Ureter (tissue), 1 donor: ENCODE data around the gene EP400. TPM values are rescaled to one million over a fixed set of nuclear protein-coding genes. Genes with fewer than 3 reads are reported as not detected.

Experiments
- DNase-seq: peaks from one replicate; pipeline ENCODE4 v3.0.0-alpha.2; 2020; ENCODE audit warnings: low spot score
- total RNA-seq: library from RNA; stranded (reverse); gene quantifications from one replicate; pipeline ENCODE4 v1.2.4, GENCODE V29; 2023
- donor health status: DM: yes; HTN: yes; CAD: no.

EP400 gene
- total RNA-seq, 1 donor from 2014 or later, result 71.8 TPM

DNA sequence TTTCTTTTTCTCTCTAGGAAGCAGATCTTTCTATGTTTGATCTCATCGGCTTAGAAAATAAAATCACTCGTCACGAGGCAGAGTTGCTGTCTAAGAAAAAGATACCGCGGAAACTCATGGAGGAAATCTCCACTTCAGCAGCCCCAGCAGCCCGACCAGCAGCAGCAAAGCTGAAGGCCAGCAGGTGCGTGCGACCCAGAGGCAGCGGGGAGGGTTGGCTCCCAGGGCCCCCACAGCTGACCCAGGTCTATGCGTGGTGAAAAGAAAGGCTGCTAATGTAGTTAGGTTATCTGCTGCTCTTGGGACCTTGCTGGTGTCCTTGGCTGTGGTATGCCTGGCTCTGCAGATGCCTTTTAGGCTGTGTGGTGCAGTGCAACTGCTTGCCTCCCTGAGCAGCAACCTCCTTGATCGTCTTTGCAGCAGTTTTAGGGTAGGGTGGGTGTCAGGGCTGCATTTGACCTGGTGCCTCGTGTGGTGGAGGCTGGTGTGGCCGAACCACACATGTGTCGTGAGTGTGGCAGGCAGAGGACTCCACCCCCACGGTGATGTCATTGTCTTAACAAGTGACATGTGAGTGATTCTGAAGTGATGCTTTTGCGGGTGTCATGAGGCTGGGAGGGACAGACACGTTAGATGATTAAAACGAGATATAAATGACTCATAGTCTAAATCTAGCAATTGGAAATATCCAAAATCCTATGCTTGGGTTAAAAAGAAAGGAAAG, 68.6 kb downstream of the EP400 start:
- DNase-seq, result no peak

DNA sequence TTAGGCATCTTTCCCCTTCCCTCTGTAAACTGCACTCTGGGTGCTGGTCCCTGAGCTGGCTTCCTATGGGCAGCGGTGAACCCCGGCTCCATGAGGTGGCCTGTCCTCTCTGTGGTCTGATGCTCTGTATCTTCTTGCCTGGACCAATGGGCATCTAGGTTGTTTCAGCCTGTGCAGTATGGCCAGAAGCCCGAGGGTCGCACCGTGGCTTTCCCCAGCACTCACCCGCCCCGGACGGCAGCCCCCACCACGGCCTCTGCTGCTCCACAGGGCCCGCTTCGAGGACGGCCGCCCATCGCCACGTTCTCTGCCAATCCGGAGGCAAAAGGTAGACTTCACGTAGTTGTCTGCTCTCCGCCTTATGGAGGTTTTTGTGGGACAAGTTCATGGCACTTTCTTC, 70.1 kb downstream of the EP400 start:
- no peak for DNase-seq

DNA sequence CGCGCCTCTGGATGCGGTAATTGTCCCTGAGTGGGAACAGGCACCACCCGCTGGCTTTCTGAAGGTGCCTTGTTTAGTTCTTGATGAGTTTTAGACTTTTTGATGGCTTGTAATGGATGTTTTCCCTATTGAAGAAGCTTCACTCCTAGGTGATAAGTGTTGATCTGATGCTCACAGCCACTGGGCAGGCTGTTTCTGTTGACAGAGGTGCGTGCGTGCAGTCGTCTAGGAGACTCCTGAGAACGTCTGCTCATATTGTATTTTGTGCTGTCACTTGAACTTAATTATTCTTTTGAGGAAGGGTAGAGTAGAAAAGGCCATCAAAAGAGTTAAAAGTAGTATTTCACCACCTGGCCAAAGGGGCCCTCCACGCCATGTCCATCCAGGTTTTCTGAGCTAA, 70.5 kb downstream of the EP400 start:
- no peak for DNase-seq

DNA sequence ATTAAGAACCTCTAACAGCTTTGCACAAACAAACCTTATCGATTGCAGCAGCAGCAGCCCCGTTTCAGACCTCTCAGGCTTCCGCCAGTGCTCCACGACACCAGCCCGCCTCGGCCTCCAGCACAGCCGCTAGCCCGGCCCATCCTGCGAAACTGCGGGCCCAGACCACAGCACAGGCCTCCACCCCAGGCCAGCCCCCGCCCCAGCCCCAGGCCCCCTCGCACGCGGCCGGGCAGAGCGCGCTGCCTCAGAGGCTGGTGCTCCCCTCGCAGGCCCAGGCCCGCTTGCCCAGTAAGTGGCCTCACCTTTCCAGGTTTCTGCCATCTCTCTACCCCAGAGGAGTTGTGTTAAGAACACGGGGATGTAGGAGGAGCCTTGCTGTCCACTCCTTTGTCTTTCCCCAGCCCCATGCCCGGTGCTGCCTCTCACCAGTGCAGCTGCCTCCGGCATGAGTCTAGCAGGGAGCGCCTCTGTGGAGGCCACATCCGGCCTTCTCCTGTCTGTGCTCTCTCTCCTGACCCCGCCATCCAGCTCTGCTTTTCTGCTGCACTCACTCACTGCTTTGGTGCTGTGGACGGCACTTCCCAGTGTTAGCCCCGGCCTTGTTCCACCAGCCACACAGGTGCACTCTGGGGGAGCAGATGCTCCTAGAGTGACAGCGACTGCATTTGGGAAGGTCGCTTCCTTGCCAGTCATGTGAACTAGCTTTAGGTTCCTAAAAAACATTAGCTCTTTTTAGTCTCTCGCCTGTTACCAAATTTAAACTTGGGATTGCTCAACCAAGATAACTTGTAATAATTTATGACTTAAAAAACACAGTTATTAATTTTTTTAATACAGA, 71.5 kb downstream of the EP400 start:
- DNase-seq, result no peak

DNA sequence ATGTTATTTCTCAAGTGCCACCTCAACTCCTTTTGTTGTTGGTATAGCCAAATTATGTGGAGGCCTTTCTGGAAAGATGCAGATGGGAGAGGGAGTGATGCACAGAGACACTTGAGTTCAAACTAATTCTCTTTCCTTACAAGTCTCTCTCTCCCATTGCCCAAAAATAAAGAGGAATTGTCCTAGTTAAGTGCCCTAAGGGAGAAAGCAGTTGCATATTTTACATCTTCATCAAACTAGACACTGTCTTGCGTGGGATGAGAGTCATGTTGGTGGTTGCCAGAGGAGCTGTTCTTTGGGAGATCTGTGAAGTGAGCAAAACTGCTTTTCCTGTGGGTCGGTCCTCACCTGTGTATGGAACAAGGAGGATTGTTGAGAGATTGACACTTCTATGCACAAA, 72.2 kb downstream of the EP400 start:
- no peak for DNase-seq

DNA sequence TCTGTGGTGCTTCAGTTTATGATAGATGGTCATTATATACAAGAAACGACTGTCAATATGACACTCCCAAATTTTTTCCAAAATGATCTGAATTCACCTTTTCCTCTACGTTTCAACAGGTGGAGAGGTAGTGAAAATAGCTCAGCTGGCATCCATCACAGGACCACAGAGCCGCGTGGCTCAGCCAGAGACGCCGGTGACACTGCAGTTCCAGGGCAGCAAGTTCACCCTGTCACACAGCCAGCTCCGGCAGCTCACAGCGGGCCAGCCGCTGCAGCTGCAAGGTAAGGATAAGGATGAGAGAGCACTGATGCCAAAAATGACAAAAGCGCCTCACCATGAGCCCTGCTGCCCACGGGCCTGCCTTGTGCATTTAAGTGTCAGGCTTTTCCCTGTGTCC, 73.9 kb downstream of the EP400 start:
- DNase-seq, result no peak

DNA sequence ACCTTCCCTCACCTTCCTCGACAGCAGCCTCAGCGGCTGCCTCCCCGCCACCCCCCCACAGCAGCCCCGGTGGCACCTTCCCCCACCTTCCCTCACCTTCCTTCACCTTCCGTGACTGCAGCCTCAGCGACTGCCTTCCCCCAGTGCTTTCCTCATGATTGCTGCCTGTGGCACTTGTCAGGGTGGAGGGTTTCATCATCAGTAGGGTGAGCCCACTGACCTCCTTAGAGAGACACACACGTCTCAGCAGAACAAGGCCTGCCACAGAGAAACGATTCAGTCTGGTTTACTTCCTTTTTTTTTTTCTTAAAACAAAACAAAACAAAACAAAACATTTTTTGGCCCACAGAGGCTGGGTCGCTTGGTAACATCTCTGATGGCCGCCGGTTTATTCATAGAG, 75.0 kb downstream of the EP400 start:
- DNase-seq, result no peak

DNA sequence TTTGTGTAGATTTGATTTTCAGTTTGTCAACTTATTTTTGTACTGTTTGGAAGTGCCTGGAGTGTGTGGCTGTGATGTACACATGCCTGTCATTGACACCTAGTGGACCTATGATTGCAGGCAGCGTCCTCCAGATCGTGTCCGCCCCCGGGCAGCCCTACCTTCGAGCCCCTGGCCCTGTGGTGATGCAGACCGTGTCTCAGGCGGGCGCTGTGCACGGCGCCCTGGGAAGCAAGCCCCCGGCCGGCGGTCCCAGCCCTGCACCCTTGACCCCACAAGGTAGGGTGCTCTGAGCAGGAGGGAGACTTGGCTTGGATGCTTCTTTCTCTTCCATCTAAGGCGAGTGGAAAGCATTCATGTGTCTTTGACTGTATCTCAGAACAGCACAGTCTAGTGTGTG, 75.8 kb downstream of the EP400 start:
- DNase-seq, result no peak

DNA sequence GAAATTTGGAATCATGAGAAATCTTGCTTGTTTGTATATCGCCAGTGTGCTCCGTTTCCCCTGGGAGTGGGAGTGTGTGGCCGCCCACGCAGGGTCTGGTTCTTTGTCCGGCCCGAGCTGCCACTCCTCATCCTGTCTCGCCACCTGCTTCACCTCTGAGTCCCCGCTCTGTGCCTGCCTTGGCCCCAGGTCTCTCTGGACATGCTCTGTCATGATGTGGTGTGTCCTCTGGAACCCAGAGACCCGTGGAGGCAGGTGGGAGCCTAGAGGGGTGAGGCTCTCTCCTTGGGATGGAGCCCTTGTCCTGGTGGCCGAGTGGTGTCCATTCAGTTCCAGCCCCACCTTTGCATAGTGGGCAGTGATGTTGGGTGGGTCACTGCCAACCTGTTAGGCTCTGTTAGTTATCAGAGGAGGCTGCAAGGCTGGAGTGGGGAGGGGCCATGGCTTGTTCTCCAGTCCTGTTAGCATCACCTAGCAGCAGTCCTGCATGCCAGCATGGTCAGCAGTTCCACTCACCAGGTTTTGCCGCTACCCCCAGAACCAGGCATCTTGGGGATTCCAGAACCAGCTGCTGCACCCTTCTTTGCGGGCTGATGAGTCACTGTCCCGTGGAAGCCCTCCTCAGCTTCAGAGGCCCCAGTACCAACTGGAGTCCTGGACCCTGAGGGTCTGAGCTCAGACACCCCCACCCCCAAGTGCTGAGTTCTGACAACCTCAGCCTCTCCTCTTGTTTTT, 76.5 kb downstream of the EP400 start:
- no peak for DNase-seq

DNA sequence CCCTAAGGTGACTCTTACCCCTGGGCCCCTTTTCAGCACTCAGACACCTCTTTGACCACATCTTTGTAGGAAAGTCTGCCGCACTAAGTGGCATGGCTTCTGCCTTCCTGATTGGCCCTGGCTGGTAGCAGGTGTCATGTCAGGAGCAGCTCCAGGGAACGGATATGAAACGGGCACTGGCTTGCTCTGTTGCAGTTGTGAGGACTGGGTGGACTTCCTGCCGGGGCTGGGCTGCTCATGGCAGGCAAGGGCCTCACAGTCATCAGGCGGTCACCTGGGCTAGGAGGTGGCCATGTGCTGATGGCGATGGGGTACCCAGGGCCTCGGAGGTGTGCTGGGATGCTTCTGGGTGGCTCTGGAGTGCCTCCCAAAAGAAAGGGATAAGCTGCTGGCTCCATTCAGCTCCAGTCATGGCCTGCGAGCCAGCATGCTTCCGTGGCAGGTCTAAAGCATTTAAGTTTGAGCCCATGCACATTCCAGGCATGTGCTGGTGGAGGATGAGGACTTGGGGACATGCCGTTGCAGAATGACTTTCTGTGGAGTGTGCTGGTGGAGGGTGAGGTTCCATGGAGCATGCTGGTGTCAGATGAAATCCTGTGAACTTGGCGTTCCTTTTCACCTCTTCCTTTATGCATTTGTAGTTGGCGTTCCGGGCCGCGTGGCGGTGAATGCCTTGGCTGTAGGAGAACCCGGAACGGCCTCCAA, 77.2 kb downstream of the EP400 start:
- no peak for DNase-seq

DNA sequence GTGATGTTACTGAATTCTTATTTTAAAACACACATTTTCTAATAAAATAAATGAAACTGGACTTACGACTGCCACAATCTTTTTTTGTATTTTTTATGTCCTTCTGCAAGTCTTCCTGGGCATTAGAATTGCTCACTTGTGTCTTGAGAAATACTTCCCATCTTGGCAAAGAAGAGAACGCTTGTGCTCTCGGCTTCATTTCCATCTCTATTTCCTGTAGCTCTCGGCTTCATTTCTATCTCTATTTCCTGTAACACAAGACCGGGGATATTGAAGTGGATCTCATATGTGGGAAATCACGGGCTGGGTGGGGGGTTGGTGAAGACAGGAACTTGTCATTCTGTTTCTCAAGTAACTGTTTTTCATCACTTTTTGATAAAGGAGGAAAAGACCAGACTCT, 77.9 kb downstream of the EP400 start:
- DNase-seq, result no peak

DNA sequence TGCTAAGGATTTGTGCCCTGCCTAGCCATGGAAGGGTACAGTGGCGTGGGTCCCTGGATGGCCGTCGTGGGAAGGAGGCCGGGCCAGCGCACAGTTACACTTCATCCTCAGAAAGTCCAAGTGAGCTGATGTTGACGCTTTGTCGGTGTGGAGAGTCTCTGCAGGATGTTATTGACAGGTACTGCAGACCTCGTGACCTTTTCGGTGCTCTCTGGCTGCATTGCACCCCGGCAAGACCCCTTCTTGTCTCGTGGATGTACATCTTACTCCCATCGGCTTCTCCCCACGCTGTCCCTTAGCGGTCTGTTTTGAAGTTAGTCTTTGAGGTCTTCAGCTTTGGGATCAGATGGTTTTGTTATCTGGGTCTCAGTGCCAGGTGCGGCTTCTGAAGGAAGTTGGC, 78.4 kb downstream of the EP400 start:
- DNase-seq, result no peak

DNA sequence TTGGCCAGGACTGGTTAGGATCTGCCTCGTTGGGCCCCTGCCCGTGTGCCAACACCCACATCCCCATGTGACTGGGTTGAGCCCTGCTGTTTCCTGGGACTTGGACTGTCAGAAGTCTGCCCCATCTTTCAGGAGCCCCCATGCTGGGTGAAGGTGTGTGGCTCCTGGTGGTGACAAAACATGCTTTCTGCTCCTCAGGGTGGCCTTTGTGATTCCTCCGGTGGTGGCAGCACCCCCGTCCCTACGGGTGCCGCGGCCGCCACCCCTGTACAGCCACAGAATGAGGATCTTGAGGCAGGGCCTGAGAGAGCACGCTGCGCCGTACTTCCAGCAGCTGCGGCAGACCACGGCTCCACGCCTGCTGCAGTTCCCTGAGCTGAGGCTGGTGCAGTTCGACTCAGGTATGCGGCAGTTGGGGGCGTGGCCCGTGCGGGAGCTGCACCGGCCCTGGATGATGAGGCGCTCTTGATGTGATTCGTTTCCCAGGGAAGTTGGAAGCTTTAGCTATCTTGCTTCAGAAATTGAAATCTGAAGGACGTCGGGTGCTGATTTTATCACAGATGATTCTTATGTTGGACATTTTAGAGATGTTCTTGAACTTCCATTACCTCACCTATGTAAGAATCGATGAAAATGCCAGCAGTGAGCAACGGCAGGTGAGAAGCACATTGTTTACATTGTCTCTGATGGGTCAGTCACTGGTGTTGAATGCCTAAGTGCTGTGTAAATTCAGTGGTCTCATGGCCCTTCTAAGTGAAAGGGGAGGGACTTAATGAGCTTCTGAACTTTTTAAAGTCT, 80.0 kb downstream of the EP400 start:
- no peak for DNase-seq

DNA sequence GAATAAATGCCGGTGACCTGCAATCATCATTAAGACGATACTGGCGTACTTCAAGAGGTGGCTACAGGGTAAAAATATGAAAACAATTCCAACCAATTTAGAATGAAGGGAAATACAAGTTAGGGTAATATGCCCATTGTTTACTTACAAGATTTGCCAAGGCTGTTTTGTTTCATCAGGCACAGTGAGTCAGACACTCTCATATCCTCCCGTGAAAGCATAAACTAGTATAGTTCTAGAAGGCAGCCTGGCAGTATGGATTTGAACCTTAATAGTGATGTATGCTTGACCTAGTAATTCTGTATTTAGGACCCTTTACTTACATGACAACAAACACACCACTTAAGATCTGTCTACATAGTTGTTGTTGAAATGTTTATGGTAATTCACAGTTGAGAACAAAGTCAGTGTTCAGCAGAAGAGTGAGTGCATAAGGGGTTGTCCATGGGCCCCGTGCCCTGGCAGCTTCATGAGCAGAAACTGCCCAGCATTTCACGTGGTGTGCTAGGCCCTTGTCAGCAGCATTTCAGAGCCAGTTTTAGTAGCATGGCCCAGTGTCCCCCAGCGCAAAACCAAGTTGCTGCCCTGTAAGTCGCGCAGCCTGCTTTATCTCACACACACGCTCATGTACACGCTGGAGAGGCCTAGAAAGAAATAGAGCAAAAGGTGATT, 80.8 kb downstream of the EP400 start:
- no peak for DNase-seq

DNA sequence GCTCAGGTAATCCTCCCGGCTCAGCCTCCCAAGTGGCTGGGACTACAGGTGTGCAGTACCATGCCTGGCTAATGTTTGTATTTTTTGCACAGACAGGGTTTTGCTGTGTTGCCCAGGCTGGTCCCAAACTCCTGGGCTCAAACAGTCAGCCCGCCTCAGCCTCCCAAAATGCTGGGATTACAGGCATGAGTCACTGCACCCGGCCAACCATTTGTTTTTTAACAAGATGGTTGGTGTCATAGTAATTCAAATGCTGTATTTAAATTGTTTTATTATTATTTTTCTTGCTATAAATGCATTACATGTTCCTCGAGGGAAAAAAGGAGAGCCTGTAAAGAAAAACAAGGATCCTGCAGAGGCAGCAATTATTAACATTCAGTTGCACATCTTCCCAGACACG, 83.9 kb downstream of the EP400 start:
- no peak for DNase-seq

DNA sequence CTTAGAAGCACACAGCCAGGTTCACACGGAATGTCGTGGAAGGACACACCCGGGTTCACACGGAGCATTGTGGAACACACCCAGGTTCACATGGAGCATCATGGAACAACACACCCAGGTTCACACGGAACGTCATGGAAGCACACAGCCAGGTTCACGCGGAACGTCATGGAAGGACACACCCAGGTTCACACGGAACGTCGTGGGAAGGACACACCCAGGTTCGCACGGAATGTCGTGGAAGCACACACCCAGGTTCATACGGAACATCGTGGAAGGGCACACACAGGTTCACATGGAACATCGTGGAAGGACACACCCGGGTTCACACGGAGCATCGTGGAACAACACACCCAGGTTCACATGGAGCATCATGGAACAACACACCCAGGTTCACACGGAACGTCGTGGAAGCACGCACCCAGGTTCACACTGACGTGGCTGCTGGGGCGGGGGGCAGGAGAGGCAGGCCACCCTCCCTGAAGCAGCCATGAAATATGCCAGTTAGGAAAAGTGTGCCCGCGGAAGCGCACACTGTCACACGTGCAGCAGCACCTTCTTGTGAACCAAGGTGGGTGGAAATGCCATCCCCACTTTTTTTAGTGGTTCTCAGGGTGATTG, 86.4 kb downstream of the EP400 start:
- DNase-seq, result no peak

DNA sequence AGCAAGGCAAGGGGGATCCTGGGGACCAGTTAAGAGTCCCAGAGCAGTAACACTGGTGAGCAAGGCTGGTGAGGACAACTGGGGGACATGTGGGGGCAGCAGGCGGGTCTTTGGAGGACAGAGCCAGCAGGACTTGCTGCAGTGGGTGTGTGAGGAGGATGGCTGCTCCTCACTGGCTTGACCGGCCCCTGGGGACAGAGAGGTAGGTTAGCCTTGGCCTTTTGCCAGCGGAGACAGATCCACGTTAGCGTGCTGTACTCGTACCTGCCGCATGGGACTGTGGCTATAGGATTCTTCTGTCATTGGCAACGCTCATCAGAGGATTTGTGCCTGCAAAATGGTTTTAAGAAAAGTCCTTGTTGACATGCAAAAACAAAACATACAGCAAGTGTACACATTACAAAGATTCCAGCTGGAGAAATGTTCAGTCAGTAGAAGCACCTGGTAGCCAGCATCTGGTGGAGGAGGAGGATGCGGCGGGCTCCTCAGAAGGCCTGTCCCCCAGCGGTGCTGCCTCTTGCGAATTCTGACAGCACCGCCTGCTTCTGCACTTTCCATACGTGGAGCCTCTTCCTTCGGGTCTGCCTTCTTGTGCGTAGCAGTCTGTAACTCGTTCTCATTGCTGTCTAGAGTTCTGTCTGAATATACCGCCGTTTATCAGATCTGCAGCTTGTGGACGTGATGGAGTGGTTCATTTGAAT, 91.3 kb downstream of the EP400 start:
- DNase-seq, result no peak

DNA sequence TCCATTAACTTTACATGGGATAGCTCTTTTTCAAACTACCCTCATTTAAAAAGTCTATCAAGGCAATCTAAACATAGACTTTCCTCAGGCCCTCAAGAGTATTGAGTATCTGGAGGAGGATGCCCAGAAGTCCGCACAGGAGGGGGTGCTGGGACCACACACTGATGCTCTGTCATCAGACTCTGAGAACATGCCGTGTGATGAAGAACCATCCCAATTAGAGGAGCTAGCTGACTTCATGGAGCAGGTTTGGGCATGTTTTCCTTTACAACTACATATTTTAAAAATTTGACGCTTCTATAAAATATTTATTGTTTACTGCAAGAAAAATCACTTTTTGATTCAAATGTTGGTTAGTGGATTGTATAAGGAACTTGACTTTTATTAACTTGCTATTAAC, 93.5 kb downstream of the EP400 start:
- no peak for DNase-seq

DNA sequence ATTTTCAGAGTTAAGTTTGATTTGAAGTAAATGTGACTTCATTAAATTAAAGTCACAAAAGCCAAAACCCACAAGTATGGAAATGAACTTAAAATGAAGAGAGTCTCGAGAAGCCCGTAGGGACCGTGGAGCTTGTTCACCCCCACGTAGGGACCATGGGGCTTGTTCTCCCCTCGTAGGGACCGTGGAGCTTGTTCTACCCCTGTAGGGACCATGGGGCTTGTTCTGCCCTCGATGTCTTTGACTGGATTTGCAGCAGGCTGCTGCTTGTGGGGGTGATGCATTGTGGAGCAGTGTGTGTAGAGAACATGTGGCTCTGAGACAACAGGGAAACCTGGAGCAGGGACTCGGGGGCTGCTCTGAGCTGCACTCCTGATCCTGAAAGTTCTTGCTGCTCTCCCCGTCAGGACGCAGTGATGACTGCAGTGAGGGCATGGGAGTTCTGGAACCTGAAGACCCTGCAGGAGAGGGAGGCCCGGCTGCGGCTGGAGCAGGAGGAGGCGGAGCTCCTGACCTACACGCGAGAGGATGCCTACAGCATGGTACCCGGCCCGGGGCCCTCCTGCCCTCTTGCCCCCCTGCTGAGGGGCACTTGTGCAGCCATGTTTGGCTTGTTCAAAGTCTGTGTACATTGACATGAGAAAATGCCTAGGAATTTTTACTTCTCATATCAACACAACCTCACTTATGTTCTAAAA, 94.2 kb downstream of the EP400 start:
- DNase-seq, result no peak
